GM12878 (cell line): ENCODE results near the gene PGGT1B. TPM values are rescaled to one million over a fixed set of nuclear protein-coding genes. Genes with fewer than 3 reads are reported as not detected.

Experiments used
- ATAC-seq: fragments of 200-7000 bp; cut with Tn5 transposase; 3 replicates; pipeline ENCODE4 v1.9.1; 2020; ENCODE audit warnings: mild to moderate bottlenecking, moderate library complexity
- BruUV-seq: library from RNA; stranded (reverse); fragments of 400-500 nt; replicated peaks from 2 replicates; lab custom pipeline; 2021; lab: Mats Ljungman, UMichigan
- CTCF ChIA-PET: fragments of 300-600 bp; sonication (Branson Sonifier 250); formaldehyde crosslinking; extraction: SDS; loops from one replicate; lab custom pipeline; 2021; ENCODE audit warnings: inconsistent platforms; lab: Yijun Ruan, JAX
- POLR2A ChIA-PET: fragments of 350-600 bp; formaldehyde crosslinking; extraction: SDS; loops from one replicate; lab custom pipeline; 2021; ENCODE audit warnings: inconsistent platforms; lab: Charles Lee
- RAD21 ChIA-PET: fragments of 300-600 bp; sonication (Branson Sonifier 250); formaldehyde crosslinking; loops from one replicate; lab custom pipeline; 2023; ENCODE audit warnings: antibody characterized with exemption; ENCODE audit not compliant: unreplicated experiment; lab: Charles Lee
- SMC1A ChIA-PET: fragments of 300-600 bp; sonication (Branson Sonifier 250); formaldehyde crosslinking; loops from one replicate; lab custom pipeline; 2023; ENCODE audit not compliant: unreplicated experiment, uncharacterized antibody; lab: Charles Lee
- DNase-seq: peaks from one replicate; pipeline ENCODE4 v3.0.0-alpha.2; 2011; ENCODE audit warnings: low read depth, low spot score
- FAIRE-seq: peaks from 3 replicates; lab custom pipeline; 2011; peaks lifted over from hg19 to GRCh38; lab: Jason Lieb, UNC
- H2AFZ ChIP-seq: 2 replicates; pipeline ENCODE4 v1.6.0; 2011; ENCODE audit warnings: low read depth, low read length, control low read depth; ENCODE audit not compliant: control insufficient read depth
- H3K27ac ChIP-seq: 2 replicates; pipeline ENCODE4 v1.5.1; 2011; ENCODE audit warnings: control low read depth; ENCODE audit not compliant: control insufficient read depth, insufficient read depth
- H3K27me3 ChIP-seq, 2 experiments: replicated peaks in 1 of 2; 2 replicates each; pipeline versions ENCODE4 v1.6.0 to v1.6.1; 2011; ENCODE audit warnings: low read length in 1 of 2; ENCODE audit not compliant: control insufficient read depth in 2 of 2, insufficient read depth in 2 of 2
- H3K36me3 ChIP-seq, 2 experiments: 2 replicates each; pipeline ENCODE4 v1.5.1; 2011; ENCODE audit warnings: low read length in 1 of 2; ENCODE audit not compliant: control insufficient read depth in 2 of 2, insufficient read depth in 2 of 2
- H3K4me1 ChIP-seq: 2 replicates; pipeline ENCODE4 v1.6.1; 2011; ENCODE audit warnings: mild to moderate bottlenecking, low read length, moderate library complexity, mixed read lengths; ENCODE audit not compliant: control insufficient read depth, insufficient read depth
- H3K4me2 ChIP-seq: 2 replicates; pipeline ENCODE4 v1.6.0; 2011; ENCODE audit warnings: control low read depth; ENCODE audit not compliant: control insufficient read depth, insufficient read depth
- H3K4me3 ChIP-seq: fragments of 200-600 bp; sonication (generic); 2 replicates; pipeline ENCODE4 v1.5.1; 2016
- H3K79me2 ChIP-seq: 2 replicates; pipeline ENCODE4 v1.6.0; 2011; ENCODE audit warnings: low read length; ENCODE audit not compliant: control insufficient read depth, insufficient read depth
- H3K9ac ChIP-seq: 2 replicates; pipeline ENCODE4 v1.8.0; 2011; ENCODE audit warnings: low read length, control low read depth, mixed read lengths; ENCODE audit not compliant: control insufficient read depth, insufficient read depth
- H3K9me3 ChIP-seq: replicated peaks from 3 replicates; pipeline ENCODE4 v1.5.1; 2011; ENCODE audit warnings: mild to moderate bottlenecking, low read length; ENCODE audit not compliant: control insufficient read depth, insufficient read depth
- H4K20me1 ChIP-seq: 2 replicates; pipeline ENCODE4 v1.6.0; 2011; ENCODE audit not compliant: control insufficient read depth, insufficient read depth
- DPF2 ChIP-seq: fragments of 450-650 bp; IDR thresholded peaks from 2 replicates; pipeline ENCODE4 v1.6.1; 2017; ENCODE audit warnings: mild to moderate bottlenecking
- KDM1A ChIP-seq: fragments of 200-600 bp; sonication (generic); IDR thresholded peaks from 2 replicates; pipeline ENCODE4 v1.6.1; 2016; ENCODE audit warnings: borderline replicate concordance
- MLLT1 ChIP-seq: fragments of 450-650 bp; IDR thresholded peaks from 2 replicates; pipeline ENCODE4 v1.6.1; 2016; ENCODE audit warnings: mild to moderate bottlenecking
- NR2F1 ChIP-seq: fragments of 450-650 bp; conservative IDR thresholded peaks from 2 replicates; pipeline ENCODE4 v1.6.1; 2017; ENCODE audit warnings: mild to moderate bottlenecking
- TAF1 ChIP-seq: IDR thresholded peaks from 2 replicates; pipeline ENCODE4 v1.6.1; 2011; ENCODE audit warnings: mild to moderate bottlenecking, low read depth, low read length, borderline replicate concordance
- ZBED1 ChIP-seq: IDR thresholded peaks from 2 replicates; pipeline ENCODE4 v1.6.1; 2016; ENCODE audit warnings: borderline replicate concordance
- ZNF687 ChIP-seq: fragments of 450-650 bp; IDR thresholded peaks from 2 replicates; pipeline ENCODE4 v1.6.1; 2017; ENCODE audit warnings: mild to moderate bottlenecking, moderate library complexity
- WGBS: methylation state at CpG from one replicate; pipeline ENCODE4 v1.1.6; 2016; ENCODE audit warnings: low lambda C conversion rate; ENCODE audit not compliant: insufficient replicate concordance, insufficient coverage; ENCODE audit errors: missing lambda C conversion rate; 5-methylcytosine and 5-hydroxymethylcytosine counted together
- in situ Hi-C: fragments of 300-500 bp; cut with MboI; formaldehyde crosslinking; loops from 9 replicates; pipeline ENCODE4 v1.14.3; 2018; ENCODE audit warnings: mixed read lengths
- intact Hi-C: fragments of 100-400 bp; cut with micrococcal nuclease; formaldehyde crosslinking; loops from one replicate; pipeline ENCODE4 v1.14.2; 2022; ENCODE audit not compliant: unreplicated experiment
- polyA plus RNA-seq, 11 experiments: library from polyadenylated mRNA; depleted of rRNA in 4 of 11; unstranded in 6 of 11; stranded (reverse) in 5 of 11; fragments of >200 nt; fragmentation: Nextera tagmentation in 4 of 11; fragmentation: Illumina TruSeq in 1 of 11; extraction: Ambion mirVana in 4 of 11; extraction: Trizol in 1 of 11; gene quantifications; 1 replicate in 1 of 11; 2 replicates in 10 of 11; pipeline versions ENCODE4 v1.2.1 to v1.2.3, GENCODE V29; 2011 to 2016; ENCODE audit warnings: inconsistent platforms in 2 of 11, missing spikeins in 2 of 11, low read depth in 1 of 11
- total RNA-seq, 4 experiments: library from RNA; depleted of rRNA in 3 of 4; stranded (reverse); fragments of >200 nt in 3 of 4; fragmentation: Illumina TruSeq in 1 of 4; extraction: Trizol in 1 of 4; gene quantifications; 2 replicates each; pipeline versions ENCODE4 v1.2.1 to v1.2.3, GENCODE V29; 2013 to 2021

Gene PGGT1B
- total and polyA plus RNA-seq, 10 of the 15 experiments (the other 5 are each of a cell fraction or from before 2014, with no cell fraction given), result 5.0 to 38.4 (median 13.9) TPM

GRCh38 chr5:115263078-115263380 is 352 bp upstream of the PGGT1B start (continued):
- TF ChIP-seq MLLT1 (peak; percentile 99; the same call in 1 of the 2 replicates), ZNF687 (peak; percentile 12; the same call in 1 of the 2 replicates), DPF2 (no peak), TAF1 (no peak)

- Histone ChIP-seq H4K20me1 (no peaks in the 10 kb centered on the region), H3K4me2 (peak overlapping the region; percentile 71), H3K36me3 (no peaks in the 10 kb centered on the region; a peak in 1 of 4 replicates), H3K9me3 (no peaks in the 10 kb centered on the region; the same call in 2 of the 3 replicates), H3K4me3 (peak overlapping the region; percentile 84), H3K27ac (peak overlapping the region; percentile 92), H2AFZ (peak overlapping the region; percentile 98), H3K4me1 (no peaks in the 10 kb centered on the region; the same call in 1 of the 2 replicates), H3K27me3 (no peaks in the 10 kb centered on the region), H3K79me2 (peaks cover 45% of the 10 kb centered on the region), H3K9ac (peak overlapping the region; percentile 94)
- no peak for DNase-seq
- in situ Hi-C loops, result no loop called here
- SMC1A ChIA-PET, result interaction anchor here (0.7 to 1.7 kb wide), 12 partner anchors 8 to 373 kb away, joined by 3 to 8 read pairs (median 4); no protein-coding TSS in a partner anchor
- TF ChIP-seq ZBED1 (0 out of 2 replicates have a peak, but pooled peaks have one; percentile 13), NR2F1 (no peak), KDM1A (no peak)
- 3% methylated on average over 8 of the region's 8 CpGs for WGBS
- ATAC-seq, result peak; percentile 57
- peak; percentile 27 for FAIRE-seq
- POLR2A ChIA-PET, result interaction anchor here (0.7 to 1.2 kb wide), 4 partner anchors 8 to 581 kb away, joined by 3 to 4 read pairs (median 4); partner anchors contain the start of gene FEM1C
- CTCF ChIA-PET, result interaction anchor here (0.6 to 2.6 kb wide), 9 partner anchors 8 to 807 kb away, joined by 3 to 12 read pairs (median 4); no protein-coding TSS in a partner anchor
- no TSS peak for BruUV-seq
- RAD21 ChIA-PET, result interaction anchor here (0.5 to 1.6 kb wide), 8 partner anchors 10 to 956 kb away, joined by 3 to 7 read pairs (median 4); no protein-coding TSS in a partner anchor
- intact Hi-C loops, result no loop called here
Measured at GRCh38 chr5:115262011-115262320, 711 bp downstream of the PGGT1B start.
